ENCODE data around the gene CRACDL. TPM values are rescaled to one million over a fixed set of nuclear protein-coding genes. Genes with fewer than 3 reads are reported as not detected.

Gene CRACDL
- total and polyA plus RNA-seq, 12 donors, result 1.2 to 7.9 (median 3.2) TPM

DNA sequence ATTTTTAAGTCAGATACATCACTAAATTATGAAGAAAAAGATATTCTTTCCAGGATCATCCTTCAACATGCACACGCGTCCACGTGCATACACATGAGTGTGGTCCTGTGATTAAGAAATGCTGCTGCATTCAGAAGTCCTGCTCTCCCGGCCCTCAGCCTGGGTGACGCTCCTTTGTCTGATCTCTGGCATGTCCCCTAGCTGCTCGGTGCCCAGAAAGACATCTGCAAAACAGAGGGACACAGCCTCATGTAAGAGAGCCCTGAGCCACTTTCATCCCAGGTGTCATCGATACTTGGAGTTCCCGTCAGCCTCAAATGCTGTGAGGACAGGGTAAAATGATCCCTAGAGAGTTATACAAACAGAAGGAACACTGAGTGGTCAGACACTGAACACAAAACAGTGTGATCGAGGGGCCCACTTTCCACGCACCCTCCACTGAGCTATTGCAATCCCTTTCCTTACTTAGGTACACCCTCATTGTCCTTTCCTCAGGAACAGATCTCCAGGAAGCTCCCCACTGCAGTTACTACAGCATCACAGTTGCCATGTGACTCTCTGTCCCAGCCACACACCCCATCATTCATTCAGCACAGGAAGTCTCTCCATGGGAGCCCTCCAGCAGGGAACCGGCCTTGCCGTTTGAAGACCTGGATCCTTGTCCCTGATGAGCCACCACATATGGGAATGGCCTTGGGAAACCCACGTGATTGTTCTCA lies 32.1 kb downstream of the CRACDL start:
- no peaks in the 10 kb centered on the region for H3K36me3 ChIP-seq
- DNase-seq, result no peak
- intact Hi-C loops (cut with DNase I), result no loop called here
- H3K4me3 ChIP-seq, result no peak overlapping the region
- H3K4me1 ChIP-seq, result peaks cover 0 to 7% (median 5%) of the 10 kb centered on the region in 9 donors
- TF ChIP-seq, protein P1, sequence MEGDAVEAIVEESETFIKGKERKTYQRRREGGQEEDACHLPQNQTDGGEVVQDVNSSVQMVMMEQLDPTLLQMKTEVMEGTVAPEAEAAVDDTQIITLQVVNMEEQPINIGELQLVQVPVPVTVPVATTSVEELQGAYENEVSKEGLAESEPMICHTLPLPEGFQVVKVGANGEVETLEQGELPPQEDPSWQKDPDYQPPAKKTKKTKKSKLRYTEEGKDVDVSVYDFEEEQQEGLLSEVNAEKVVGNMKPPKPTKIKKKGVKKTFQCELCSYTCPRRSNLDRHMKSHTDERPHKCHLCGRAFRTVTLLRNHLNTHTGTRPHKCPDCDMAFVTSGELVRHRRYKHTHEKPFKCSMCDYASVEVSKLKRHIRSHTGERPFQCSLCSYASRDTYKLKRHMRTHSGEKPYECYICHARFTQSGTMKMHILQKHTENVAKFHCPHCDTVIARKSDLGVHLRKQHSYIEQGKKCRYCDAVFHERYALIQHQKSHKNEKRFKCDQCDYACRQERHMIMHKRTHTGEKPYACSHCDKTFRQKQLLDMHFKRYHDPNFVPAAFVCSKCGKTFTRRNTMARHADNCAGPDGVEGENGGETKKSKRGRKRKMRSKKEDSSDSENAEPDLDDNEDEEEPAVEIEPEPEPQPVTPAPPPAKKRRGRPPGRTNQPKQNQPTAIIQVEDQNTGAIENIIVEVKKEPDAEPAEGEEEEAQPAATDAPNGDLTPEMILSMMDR (IDR thresholded peaks at IDR 0.05), result no peak
- 73 to 77% methylated on average over 13 of the region's 13 CpGs for whole genome bisulfite sequencing, 2 donors
- no peak overlapping the region for H3K27ac ChIP-seq
- ATAC-seq, result no peak
- peaks cover 0 to 5% (median 0%) of the 10 kb centered on the region in 7 donors for H3K27me3 ChIP-seq
- H3K9me3 ChIP-seq, result no peaks in the 10 kb centered on the region

- H3K27me3 ChIP-seq, result peaks cover 0 to 5% (median 0%) of the 10 kb centered on the region in 7 donors
- no peaks in the 10 kb centered on the region for H3K9me3 ChIP-seq
- no peak overlapping the region for H3K27ac ChIP-seq
- ATAC-seq (no peak), DNase-seq (no peak)
- no peaks in the 10 kb centered on the region for H3K36me3 ChIP-seq
- intact Hi-C loops (cut with DNase I), result no loop called here
- TF ChIP-seq, protein P1 (IDR thresholded peaks at IDR 0.05), result no peak
- H3K4me1 ChIP-seq, result no peaks in the 10 kb centered on the region
- H3K4me3 ChIP-seq, result no peak overlapping the region
- WGBS, 2 donors, result 83 to 90% methylated on average over 9 of the region's 9 CpGs
Measured at GRCh38 chr2:98903064-98903355, 33.0 kb downstream of the CRACDL start.

DNA sequence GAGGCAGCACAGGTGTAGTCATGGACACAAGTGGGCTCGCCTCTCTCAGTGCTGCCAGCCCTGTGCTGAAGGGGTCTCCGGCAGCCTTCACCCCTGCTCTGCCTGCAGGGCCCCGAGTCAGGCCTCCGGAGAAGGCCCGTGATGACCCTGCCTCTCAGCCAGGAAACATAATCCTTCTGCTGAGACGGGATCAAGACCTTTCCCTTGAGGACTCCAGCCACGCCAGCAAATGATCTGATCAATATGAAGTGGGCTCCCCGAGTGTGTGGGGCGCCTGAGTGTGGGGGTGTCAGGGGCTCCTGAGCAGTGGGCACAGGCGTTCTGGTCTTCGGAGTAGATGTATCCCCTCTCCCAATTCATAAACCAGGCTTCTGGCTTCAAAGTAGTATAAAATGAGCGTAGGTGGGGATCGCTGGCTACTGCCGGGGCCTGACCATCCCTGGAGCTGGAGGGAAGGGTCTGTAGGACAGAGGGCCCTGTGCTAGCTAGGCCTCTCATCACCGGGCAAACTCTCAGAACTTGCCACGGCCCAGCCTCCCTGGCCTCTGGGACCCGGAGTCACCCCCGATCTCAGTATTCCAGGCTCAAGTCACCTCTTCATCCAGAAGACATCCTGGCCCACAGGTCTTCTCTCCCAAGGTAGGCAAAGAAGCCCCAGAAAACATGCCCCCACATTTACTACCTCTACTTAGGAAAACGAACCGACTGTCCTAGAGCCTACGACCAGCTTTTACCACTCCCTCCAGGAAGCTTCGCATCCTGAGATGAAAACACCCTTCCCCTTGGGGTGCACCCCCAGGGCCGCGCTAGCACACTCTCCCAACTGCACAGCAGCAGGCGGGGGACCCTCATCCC lies 33.6 kb downstream of the CRACDL start:
- TF ChIP-seq, protein P1 (IDR thresholded peaks at IDR 0.05), result no peak
- peaks cover 0 to 5% (median 0%) of the 10 kb centered on the region in 7 donors for H3K27me3 ChIP-seq
- H3K4me3 ChIP-seq, result no peak overlapping the region
- no peaks in the 10 kb centered on the region for H3K9me3 ChIP-seq
- no peaks in the 10 kb centered on the region for H3K4me1 ChIP-seq
- no peaks in the 10 kb centered on the region for H3K36me3 ChIP-seq
- DNase-seq, result no peak
- WGBS, 2 donors, result 87 to 90% methylated on average over 25 of the region's 25 CpGs
- ATAC-seq, result peak in 1 of 8 donors; percentile 61
- intact Hi-C loops (cut with DNase I), result no loop called here
- no peak overlapping the region for H3K27ac ChIP-seq

DNA sequence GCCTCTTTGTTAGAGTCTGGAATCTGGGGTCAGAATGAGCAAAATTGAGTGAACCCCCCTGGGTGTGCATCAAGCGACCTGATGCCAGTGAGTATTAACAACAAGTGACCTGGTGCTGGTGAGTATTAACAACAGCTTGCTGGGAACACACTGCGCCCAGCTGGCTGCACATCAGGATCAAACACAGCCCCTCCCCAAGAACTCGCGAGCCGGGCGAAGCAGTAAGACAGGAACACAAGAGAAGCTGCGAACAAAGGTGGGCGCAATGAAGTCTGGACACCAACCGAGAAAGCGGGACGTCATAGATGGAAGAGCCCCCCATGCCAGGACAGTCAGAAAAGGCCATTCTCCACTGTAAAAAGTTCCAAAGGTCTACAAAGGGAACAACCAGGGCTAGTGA lies 34.3 kb downstream of the CRACDL start:
- H3K4me3 ChIP-seq, result no peak overlapping the region
- no peaks in the 10 kb centered on the region for H3K9me3 ChIP-seq
- no peak for DNase-seq
- TF ChIP-seq, protein P1 (IDR thresholded peaks at IDR 0.05), result no peak
- intact Hi-C loops (cut with DNase I), result no loop called here
- peaks cover 0 to 5% (median 0%) of the 10 kb centered on the region in 7 donors for H3K27me3 ChIP-seq
- ATAC-seq, result peak in 1 of 8 donors; percentile 34
- no peaks in the 10 kb centered on the region for H3K4me1 ChIP-seq
- 83 to 94% methylated on average over 11 of the region's 11 CpGs for WGBS, 2 donors
- H3K27ac ChIP-seq, result no peak overlapping the region
- H3K36me3 ChIP-seq, result no peaks in the 10 kb centered on the region

All from heart right ventricle (tissue), 16 donors.